Neuronal stem cell (in vitro differentiated cells): ENCODE results near the gene AR. TPM values are rescaled to one million over a fixed set of nuclear protein-coding genes. Genes with fewer than 3 reads are reported as not detected.

Experiments
- DNase-seq: peaks from one replicate; pipeline ENCODE4 v3.0.0-alpha.2; 2013; ENCODE audit warnings: low spot score
- H2AFZ ChIP-seq: one replicate; pipeline ENCODE4 v1.6.1; 2013; ENCODE audit warnings: mild to moderate bottlenecking, low read length, inconsistent platforms
- H2AK5ac ChIP-seq: 2 replicates; pipeline ENCODE4 v1.6.1; 2013; ENCODE audit warnings: low read depth, mild to moderate bottlenecking, inconsistent platforms, low read length, moderate library complexity, mixed read lengths
- H2BK120ac ChIP-seq: 2 replicates; pipeline ENCODE4 v1.6.1; 2013; ENCODE audit warnings: low read depth, mild to moderate bottlenecking, inconsistent platforms, low read length, moderate library complexity, mixed read lengths
- H2BK12ac ChIP-seq: one replicate; pipeline ENCODE4 v1.6.1; 2013; ENCODE audit warnings: low read length, inconsistent platforms
- H2BK15ac ChIP-seq: 2 replicates; pipeline ENCODE4 v1.6.1; 2013; ENCODE audit warnings: mild to moderate bottlenecking, low read length, inconsistent platforms, mixed read lengths
- H2BK5ac ChIP-seq: one replicate; pipeline ENCODE4 v1.6.1; 2013; ENCODE audit warnings: inconsistent platforms, mild to moderate bottlenecking, low read length, moderate library complexity
- H3K14ac ChIP-seq: one replicate; pipeline ENCODE4 v1.6.1; 2013; ENCODE audit warnings: low read length, inconsistent platforms
- H3K18ac ChIP-seq: 2 replicates; pipeline ENCODE4 v1.6.1; 2013; ENCODE audit warnings: low read length, inconsistent platforms
- H3K23ac ChIP-seq: 2 replicates; pipeline ENCODE4 v1.6.1; 2013; ENCODE audit warnings: low read depth, mild to moderate bottlenecking, mixed read lengths, low read length, inconsistent platforms; ENCODE audit not compliant: poor library complexity
- H3K27ac ChIP-seq: replicated peaks from 3 replicates; pipeline ENCODE4 v1.5.1; 2013; ENCODE audit warnings: low read length, inconsistent platforms
- H3K27me3 ChIP-seq, 3 experiments: 2 replicates each; pipeline ENCODE4 v1.6.1; 2013; ENCODE audit warnings: low read length in 3 of 3, mild to moderate bottlenecking in 2 of 3, inconsistent platforms in 1 of 3, low read depth in 1 of 3, mixed read lengths in 1 of 3, moderate library complexity in 1 of 3; ENCODE audit not compliant: control insufficient read depth in 3 of 3, insufficient read depth in 3 of 3
- H3K36me3 ChIP-seq, 2 donors: replicated peaks in 1 of 2; 2 replicates each; pipeline ENCODE4 v1.6.1; 2013; ENCODE audit warnings: low read length in 2 of 2; ENCODE audit not compliant: control insufficient read depth in 2 of 2, insufficient read depth in 2 of 2
- H3K4ac ChIP-seq: 2 replicates; pipeline ENCODE4 v1.6.1; 2013; ENCODE audit warnings: inconsistent platforms, mild to moderate bottlenecking, low read length, moderate library complexity
- H3K4me1 ChIP-seq, 2 donors: 1 replicate in 1 of 2; 2 replicates in 1 of 2; pipeline ENCODE4 v1.6.1; 2013; ENCODE audit warnings: low read length in 2 of 2, low read depth in 1 of 2; ENCODE audit not compliant: control insufficient read depth in 2 of 2, insufficient read depth in 1 of 2
- H3K4me2 ChIP-seq: one replicate; pipeline ENCODE4 v1.6.1; 2013; ENCODE audit warnings: mild to moderate bottlenecking, low read length, inconsistent platforms; ENCODE audit not compliant: insufficient read depth, poor library complexity, severe bottlenecking
- H3K4me3 ChIP-seq, 2 donors: 2 replicates each; pipeline ENCODE4 v1.5.1; 2013; ENCODE audit warnings: low read length in 2 of 2, mild to moderate bottlenecking in 2 of 2, inconsistent platforms in 1 of 2, moderate library complexity in 1 of 2
- H3K79me1 ChIP-seq: one replicate; pipeline ENCODE4 v1.6.1; 2013; ENCODE audit warnings: low read depth, mild to moderate bottlenecking, inconsistent platforms, low read length, moderate library complexity
- H3K9ac ChIP-seq: one replicate; pipeline ENCODE4 v1.6.1; 2013; ENCODE audit warnings: mild to moderate bottlenecking, low read depth, low read length, inconsistent platforms; ENCODE audit not compliant: poor library complexity
- H3K9me3 ChIP-seq, 2 donors: replicated peaks in 1 of 2; 2 replicates each; pipeline versions ENCODE3 to v1.6.1; 2013; ENCODE audit warnings: low read length in 2 of 2, mild to moderate bottlenecking in 2 of 2, inconsistent platforms in 1 of 2, low read depth in 1 of 2, mixed read lengths in 1 of 2, moderate library complexity in 1 of 2; ENCODE audit not compliant: control insufficient read depth in 2 of 2, insufficient read depth in 1 of 2
- H4K8ac ChIP-seq: one replicate; pipeline ENCODE4 v1.6.1; 2013; ENCODE audit warnings: low read depth, mild to moderate bottlenecking, inconsistent platforms, low read length, moderate library complexity
- H4K91ac ChIP-seq: one replicate; pipeline ENCODE4 v1.6.1; 2013; ENCODE audit warnings: low read length, low read depth, mild to moderate bottlenecking, inconsistent platforms; ENCODE audit not compliant: poor library complexity
- WGBS, 2 donors: extraction: QIAGEN DNeasy Blood & Tissue Kit; methylation state at CpG; one replicate each; pipeline ENCODE4 v1.1.7; 2013; ENCODE audit warnings: missing lambda C conversion rate in 2 of 2, mixed read lengths in 1 of 2; ENCODE audit not compliant: insufficient read length in 2 of 2, insufficient replicate concordance in 1 of 2; ENCODE audit errors: extremely low coverage in 2 of 2; 5-methylcytosine and 5-hydroxymethylcytosine counted together
- polyA plus RNA-seq, 2 experiments: library from polyadenylated mRNA; stranded (reverse); fragments of 200-250 nt; gene quantifications; one replicate each; pipeline ENCODE4 v1.2.3, GENCODE V29; 2013

Gene AR, protein sequence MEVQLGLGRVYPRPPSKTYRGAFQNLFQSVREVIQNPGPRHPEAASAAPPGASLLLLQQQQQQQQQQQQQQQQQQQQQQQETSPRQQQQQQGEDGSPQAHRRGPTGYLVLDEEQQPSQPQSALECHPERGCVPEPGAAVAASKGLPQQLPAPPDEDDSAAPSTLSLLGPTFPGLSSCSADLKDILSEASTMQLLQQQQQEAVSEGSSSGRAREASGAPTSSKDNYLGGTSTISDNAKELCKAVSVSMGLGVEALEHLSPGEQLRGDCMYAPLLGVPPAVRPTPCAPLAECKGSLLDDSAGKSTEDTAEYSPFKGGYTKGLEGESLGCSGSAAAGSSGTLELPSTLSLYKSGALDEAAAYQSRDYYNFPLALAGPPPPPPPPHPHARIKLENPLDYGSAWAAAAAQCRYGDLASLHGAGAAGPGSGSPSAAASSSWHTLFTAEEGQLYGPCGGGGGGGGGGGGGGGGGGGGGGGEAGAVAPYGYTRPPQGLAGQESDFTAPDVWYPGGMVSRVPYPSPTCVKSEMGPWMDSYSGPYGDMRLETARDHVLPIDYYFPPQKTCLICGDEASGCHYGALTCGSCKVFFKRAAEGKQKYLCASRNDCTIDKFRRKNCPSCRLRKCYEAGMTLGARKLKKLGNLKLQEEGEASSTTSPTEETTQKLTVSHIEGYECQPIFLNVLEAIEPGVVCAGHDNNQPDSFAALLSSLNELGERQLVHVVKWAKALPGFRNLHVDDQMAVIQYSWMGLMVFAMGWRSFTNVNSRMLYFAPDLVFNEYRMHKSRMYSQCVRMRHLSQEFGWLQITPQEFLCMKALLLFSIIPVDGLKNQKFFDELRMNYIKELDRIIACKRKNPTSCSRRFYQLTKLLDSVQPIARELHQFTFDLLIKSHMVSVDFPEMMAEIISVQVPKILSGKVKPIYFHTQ
- polyA plus RNA-seq (2013, experiment 1 of 2), result 2.7 TPM
- polyA plus RNA-seq (2013, experiment 2 of 2), result 2.9 TPM

DNA sequence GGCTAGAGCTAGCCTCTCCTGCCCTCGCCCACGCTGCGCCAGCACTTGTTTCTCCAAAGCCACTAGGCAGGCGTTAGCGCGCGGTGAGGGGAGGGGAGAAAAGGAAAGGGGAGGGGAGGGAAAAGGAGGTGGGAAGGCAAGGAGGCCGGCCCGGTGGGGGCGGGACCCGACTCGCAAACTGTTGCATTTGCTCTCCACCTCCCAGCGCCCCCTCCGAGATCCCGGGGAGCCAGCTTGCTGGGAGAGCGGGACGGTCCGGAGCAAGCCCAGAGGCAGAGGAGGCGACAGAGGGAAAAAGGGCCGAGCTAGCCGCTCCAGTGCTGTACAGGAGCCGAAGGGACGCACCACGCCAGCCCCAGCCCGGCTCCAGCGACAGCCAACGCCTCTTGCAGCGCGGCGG, at the start of gene AR:
Gene AR, plus strand, starts transcription at position 204 of the 400 bp plus-strand sequence. CDS start 1,126 bp downstream, outside the sequence.
- Histone ChIP-seq H2BK15ac (no peak within 1 kb of the TSS), H3K9me3 (no peaks in the 10 kb centered on the region), H2AFZ (peak within 1 kb of the TSS; percentile 92), H4K8ac (no peak within 1 kb of the TSS), H3K18ac (peak within 1 kb of the TSS; percentile 89), H3K9ac (no peak within 1 kb of the TSS), H2BK120ac (no peak within 1 kb of the TSS), H2BK12ac (no peak within 1 kb of the TSS), H3K14ac (peak within 1 kb of the TSS; percentile 17), H4K91ac (no peak within 1 kb of the TSS), H3K79me1 (no peaks in the 10 kb centered on the region), H3K4ac (no peak within 1 kb of the TSS), H2AK5ac (no peak within 1 kb of the TSS), H3K4me3 (peak within 1 kb of the TSS; percentile 50 to 85), H3K36me3 (no peaks in the 10 kb centered on the region), H3K4me2 (peak within 1 kb of the TSS; percentile 69), H3K4me1 (peaks cover 3 to 5% of the 10 kb centered on the region in 2 donors), H3K27me3 (no peaks in the 10 kb centered on the region), H2BK5ac (no peak within 1 kb of the TSS), H3K23ac (no peak within 1 kb of the TSS), H3K27ac (peak within 1 kb of the TSS; percentile 95)
- WGBS, 2 donors, result no CpG with 5 or more reads among the region's 30 CpGs
- DNase-seq, result peak; percentile 62

DNA sequence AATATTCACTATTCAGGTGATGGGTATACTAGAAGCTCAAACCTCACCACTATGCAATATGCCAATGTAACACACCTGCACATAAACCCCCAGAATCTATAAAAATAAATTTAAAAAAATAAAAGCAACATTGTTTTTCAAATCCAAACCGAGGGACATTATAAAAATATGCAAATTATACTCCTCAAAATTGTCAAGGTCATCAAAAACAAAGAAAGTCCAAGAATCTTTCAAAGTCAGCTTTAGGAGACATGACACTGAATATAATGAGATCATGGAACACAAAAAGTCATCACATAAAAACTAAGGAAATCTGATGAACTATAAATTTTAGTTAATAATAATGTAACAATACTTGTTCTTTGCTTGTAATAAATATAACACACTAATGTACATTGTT, 43.2 kb upstream of the AR start:
- no peak overlapping the region for H3K4ac ChIP-seq
- H3K4me1 ChIP-seq, result no peaks in the 10 kb centered on the region
- H2AFZ ChIP-seq, result no peak overlapping the region
- H2BK15ac ChIP-seq, result no peak overlapping the region
- no peaks in the 10 kb centered on the region for H3K36me3 ChIP-seq
- no peak overlapping the region for H4K91ac ChIP-seq
- DNase-seq, result no peak
- H2BK120ac ChIP-seq, result no peak overlapping the region
- no peak overlapping the region for H4K8ac ChIP-seq
- H3K27me3 ChIP-seq, result no peaks in the 10 kb centered on the region
- H2BK12ac ChIP-seq, result no peak overlapping the region
- H3K23ac ChIP-seq, result no peak overlapping the region
- H3K4me3 ChIP-seq, result no peak overlapping the region
- H3K9me3 ChIP-seq, result no peaks in the 10 kb centered on the region
- no peak overlapping the region for H3K18ac ChIP-seq
- no peak overlapping the region for H3K14ac ChIP-seq
- no peaks in the 10 kb centered on the region for H3K79me1 ChIP-seq
- no CpG with 5 or more reads among the region's 1 CpG for WGBS, 2 donors
- H2BK5ac ChIP-seq, result no peak overlapping the region
- H2AK5ac ChIP-seq, result no peak overlapping the region
- no peak overlapping the region for H3K4me2 ChIP-seq
- H3K9ac ChIP-seq, result no peak overlapping the region
- H3K27ac ChIP-seq, result no peak overlapping the region

DNA sequence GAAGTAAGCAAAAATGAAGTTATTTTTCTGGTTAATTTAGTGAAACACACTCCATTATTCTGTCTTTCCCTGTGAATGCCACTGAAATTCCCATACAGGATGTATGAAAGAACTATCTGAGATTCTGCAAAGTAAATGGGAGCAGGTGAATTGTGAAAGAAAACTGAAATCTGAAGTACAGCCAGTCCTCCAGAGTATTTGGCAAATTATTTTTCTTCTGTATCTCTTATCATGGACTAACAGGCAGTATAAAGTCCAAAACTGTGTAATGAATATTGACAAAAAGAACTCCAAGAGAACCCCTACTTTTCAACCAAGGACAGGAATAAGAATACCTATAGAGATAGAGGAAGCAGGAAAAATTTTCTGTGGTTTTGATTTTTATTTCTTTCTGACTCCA, 40.8 kb upstream of the AR start:
- H4K91ac ChIP-seq, result no peak overlapping the region
- no peak for DNase-seq
- no peak overlapping the region for H3K4me3 ChIP-seq
- H3K23ac ChIP-seq, result no peak overlapping the region
- no peaks in the 10 kb centered on the region for H3K9me3 ChIP-seq
- no peak overlapping the region for H2BK5ac ChIP-seq
- no peak overlapping the region for H3K27ac ChIP-seq
- no peak overlapping the region for H2BK12ac ChIP-seq
- H3K9ac ChIP-seq, result no peak overlapping the region
- H4K8ac ChIP-seq, result no peak overlapping the region
- no peak overlapping the region for H2BK15ac ChIP-seq
- H3K27me3 ChIP-seq, result no peaks in the 10 kb centered on the region
- H2BK120ac ChIP-seq, result no peak overlapping the region
- no peak overlapping the region for H2AFZ ChIP-seq
- H3K4me1 ChIP-seq, result no peaks in the 10 kb centered on the region
- no peak overlapping the region for H3K18ac ChIP-seq
- H3K4me2 ChIP-seq, result no peak overlapping the region
- no peaks in the 10 kb centered on the region for H3K36me3 ChIP-seq
- no peaks in the 10 kb centered on the region for H3K79me1 ChIP-seq
- H2AK5ac ChIP-seq, result no peak overlapping the region
- H3K4ac ChIP-seq, result no peak overlapping the region
- H3K14ac ChIP-seq, result no peak overlapping the region

DNA sequence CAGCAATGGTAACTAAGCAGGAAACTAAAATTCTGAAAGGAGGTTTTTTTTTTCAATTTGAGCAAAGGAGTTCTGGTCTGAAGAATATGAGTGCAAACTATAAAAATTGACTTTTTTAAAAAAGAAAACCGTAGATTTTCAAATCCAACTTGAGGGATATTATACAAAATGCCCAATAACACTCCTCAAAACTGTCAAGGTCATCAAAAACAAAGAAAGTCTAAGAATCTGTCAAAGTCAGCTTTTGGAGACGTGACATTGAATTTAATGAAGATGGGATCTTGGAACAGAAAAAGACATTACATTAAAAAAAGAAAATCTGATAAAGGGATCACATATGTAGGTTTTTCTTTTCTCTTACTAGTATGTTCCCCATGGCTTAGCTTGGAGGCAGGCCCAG, 40.4 kb upstream of the AR start:
- Histone ChIP-seq H2BK12ac (no peak overlapping the region), H4K8ac (no peak overlapping the region), H2BK120ac (no peak overlapping the region), H2AK5ac (no peak overlapping the region), H3K79me1 (no peaks in the 10 kb centered on the region), H3K9ac (no peak overlapping the region), H3K14ac (no peak overlapping the region), H3K27me3 (no peaks in the 10 kb centered on the region), H2BK15ac (no peak overlapping the region), H2AFZ (no peak overlapping the region), H3K9me3 (no peaks in the 10 kb centered on the region), H3K4ac (no peak overlapping the region), H3K18ac (no peak overlapping the region), H3K4me3 (no peak overlapping the region), H3K27ac (no peak overlapping the region), H2BK5ac (no peak overlapping the region), H3K23ac (no peak overlapping the region), H3K4me2 (no peak overlapping the region), H3K4me1 (no peaks in the 10 kb centered on the region), H3K36me3 (no peaks in the 10 kb centered on the region), H4K91ac (no peak overlapping the region)
- DNase-seq, result no peak
- WGBS, 2 donors, result no CpG with 5 or more reads among the region's 2 CpGs
